ENCODE results near the gene CMTM2.
"Not testable (repeated sequence)": the region's sequence is repeated elsewhere in the genome, so short reads cannot be mapped to it uniquely, and the experiment has no call there.

The CMTM2 gene

DNA sequence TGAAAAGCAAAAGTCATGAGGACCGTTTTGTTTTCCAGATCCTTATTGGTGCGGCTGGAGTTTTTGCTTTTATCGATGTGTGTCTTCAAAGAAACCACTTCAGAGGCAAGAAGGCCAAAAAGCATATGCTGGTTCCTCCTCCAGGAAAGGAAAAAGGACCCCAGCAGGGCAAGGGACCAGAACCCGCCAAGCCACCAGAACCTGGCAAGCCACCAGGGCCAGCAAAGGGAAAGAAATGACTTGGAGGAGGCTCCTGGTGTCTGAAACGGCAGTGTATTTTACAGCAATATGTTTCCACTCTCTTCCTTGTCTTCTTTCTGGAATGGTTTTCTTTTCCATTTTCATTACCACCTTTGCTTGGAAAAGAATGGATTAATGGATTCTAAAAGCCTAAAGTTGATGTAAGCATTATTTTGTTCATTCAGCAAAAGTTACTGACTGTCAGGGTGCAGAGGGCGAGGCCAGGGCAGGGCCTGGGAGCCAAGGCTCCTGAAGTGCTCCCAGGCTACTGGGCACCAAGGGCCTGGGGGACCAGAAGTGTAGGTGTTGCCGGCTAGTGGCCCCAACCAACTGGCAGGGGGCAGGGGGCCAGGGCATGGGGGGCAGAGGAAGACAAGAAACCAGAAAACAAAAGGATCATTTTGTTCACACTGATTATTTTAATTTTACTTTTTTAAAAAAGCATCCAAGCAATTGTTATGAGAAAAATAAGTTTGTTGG lies 8.8 kb downstream of the CMTM2 start:
- no peak for DNase-seq

DNA sequence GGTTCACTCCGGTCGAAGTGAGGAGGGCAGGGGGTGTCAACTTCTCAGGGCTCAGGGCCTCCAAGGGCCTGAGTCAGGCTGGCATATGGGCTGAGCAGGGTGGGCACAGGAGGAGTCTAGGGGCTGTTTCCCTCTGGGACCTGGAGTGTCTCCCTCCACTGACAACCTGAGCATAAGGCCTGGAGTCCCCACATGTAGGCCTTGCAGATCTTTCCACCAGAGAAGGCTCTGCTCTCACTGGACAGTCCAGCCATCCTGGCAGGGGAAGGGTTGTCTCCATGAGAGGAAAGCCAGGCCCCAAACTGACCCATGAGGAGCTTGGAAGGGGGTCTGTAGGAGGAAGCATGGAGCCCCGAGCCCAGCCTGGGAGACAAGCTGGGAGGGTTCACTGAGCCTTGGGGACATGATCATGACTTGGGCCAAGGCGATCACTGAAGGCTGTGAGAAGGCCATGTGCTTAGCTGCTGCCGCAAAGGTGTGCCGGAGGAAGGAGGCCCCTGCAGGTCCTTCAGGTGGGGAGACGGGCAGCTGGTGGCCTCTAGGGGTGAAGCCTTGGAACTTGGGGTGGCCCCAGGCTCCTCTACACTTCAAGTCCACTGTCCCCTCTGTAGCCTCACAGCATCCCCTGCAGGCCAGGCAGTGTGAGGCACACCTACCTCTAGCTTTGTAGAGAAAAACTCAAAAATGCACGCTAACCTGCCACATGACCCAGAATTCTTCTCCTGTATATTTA lies 9.9 kb downstream of the CMTM2 start:
- DNase-seq = peak; percentile 77

DNA sequence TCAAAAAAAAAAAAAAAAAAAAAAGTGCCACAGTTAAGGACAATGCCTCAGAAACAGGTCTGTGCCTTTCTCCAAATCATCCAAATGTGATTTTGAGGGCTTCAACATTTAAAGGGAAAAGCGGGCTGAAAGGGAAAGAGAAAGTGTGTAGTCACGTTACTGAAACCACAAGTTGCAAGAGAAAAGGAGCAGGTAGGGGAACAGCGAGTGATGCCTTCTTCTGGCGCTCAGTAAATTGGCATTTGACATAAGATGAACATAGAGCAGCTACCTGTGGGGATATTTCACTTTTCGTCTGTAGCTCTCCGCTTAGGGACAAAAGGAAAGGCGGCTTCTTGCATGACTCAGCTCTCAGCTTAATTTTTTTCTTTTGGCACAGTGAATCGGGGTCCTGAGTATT lies 11.1 kb downstream of the CMTM2 start:
- DNase-seq = no peak

DNA sequence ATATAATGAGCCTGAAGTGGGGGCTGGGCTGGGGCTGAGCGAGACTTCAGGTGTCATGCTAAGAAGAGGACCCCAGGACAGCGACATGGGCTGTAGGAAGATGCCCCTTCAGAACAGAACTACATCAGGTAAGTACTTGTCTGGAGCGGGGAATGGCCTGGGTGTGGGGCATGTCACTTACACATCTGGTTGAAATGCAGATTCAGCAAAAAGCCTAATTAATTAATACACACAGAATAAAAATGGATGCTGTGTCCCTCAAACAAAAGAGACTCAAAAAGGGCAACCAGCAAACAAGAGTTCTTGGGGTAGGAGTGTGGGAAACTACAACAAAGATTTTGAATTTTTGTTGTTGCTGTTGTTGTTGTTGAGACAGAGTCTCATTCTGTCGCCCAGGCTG lies 11.8 kb downstream of the CMTM2 start:
- no peak for DNase-seq

DNA sequence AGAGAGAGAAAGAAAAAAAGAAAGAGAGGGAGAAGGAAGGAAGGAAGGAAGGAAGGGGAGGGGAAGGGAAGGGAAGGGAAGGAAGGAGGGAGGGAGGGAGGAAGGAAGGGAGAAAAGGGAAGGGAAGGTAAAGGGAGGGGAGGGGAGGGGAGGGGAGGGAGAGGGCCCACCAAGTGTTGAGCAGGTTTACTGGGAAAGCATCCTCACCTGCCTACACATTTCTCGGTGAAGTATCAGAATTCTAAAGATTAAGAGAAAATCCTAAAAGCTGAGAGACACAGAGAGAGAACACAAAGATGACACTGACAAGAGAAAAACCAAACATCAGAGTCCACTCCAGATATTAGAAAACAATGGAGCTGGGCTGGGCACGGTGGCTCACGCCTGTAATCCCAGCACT lies 13.0 kb downstream of the CMTM2 start:
- DNase-seq = no peak

DNA sequence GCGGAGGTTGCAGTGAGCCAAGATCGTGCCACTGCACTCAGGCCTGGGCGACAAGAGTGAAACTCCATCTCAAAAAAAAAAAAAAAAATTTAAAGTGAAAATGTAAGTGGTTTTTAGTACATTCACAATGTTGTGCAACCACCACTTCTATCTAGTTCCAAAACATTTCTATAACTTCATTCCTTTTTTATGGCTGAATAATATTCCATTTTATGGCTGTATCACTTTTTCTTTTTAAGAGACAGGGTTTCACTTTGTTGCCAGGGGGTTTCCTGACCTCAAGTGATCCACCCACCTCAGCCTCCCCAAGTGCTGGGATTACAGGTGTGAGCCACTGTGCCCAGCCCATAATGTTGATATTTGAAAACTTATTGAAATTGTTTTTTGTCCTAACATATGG lies 13.6 kb downstream of the CMTM2 start:
- no peak for DNase-seq

DNA sequence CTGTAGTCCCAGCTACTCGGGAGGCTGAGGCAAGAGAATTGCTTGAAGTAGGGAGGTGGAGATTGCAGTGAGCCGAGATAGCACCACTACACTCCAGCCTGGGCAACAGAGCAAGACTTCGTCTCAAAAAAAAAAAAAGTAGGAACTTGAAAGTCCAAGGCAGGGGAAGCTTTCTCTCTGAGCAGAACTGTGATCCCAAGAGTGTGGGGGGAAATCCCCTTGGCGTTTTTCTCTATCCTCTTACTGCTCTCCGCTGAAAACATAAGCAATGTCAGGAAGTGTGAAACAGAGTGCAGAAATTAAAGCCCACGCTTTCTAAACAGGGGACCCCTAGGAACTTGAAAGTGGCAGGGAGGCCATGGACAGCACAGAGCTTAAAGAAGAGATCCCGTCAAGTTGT lies 15.5 kb downstream of the CMTM2 start:
- no peak for DNase-seq

DNA sequence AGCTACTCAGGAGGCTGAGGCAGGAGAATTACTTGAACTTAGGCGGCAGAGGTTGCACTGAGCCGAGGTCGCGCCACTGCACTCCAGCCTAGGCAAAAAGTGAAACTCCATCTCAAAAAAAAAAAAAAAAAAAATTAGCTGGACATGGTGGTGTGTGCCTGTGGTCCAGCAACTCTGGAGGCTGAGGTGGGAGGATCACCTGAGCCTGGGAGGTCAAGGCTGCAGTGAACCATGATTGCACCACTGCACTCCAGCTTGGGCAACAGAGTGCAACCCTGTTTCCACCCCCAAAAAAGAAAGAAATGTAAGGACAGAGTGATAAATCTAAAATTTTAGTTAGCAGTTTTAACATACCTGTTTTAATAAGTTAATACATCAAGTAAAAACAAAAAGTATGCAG lies 17.3 kb downstream of the CMTM2 start:
- not testable (repeated sequence) for DNase-seq

DNA sequence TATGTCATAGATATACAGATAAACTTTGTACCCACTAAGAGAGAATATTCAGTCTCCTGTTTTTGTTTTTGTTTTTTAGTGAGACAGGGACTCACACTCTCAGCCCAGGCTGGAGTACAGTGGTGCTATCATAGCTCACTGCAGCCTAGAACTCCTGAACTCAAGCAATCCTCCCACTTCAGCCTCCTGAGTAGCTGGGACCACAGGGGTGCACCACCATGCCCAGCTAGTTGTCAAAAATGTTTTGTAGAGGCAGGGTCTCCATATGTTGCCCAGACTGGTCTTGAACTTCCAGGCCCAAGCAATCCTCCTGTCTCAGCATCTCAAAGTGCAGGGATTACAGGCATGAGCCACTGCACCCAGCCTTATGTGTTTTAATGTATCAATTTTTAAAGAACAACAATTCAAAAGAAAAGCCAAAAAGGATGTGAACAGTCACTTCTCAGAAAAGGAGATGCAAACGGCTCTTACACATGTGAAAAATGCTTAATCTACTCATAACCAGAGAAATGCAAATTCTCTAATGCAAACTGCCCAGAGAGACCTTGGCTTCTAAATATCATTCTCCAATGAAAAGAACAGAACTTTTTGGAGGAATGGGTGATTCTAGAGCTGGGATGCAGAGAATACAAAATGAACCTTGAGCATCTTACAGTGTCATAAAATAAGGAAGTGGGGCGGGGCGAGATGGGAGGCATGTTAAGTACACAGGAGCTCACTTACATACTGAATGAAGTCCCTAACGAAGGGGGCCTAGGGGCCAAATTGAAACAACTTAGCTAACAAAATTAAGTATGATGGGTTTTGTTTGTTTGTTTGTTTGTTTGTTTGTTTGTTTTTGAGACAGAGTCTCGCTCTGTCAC lies 18.0 kb downstream of the CMTM2 start:
- no peak for DNase-seq

DNA sequence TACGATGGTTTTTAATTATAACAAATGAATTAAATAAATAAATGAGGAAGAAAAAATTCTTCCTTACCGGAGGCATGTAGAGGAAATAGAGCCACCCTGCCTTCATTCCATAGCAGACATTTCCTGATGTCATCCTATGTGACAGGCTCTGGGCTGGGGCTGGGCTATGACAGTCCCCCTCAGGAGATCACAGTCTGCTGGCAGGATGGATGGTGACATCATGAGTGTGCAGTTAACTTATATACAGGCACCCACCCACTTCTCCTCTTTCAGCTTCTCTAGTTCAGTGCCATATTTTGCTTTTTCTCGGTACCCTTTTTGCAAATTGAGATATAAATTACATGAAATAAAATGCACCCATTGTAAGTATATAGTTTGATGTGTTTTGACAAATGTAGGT lies 18.8 kb downstream of the CMTM2 start:
- no peak for DNase-seq

DNA sequence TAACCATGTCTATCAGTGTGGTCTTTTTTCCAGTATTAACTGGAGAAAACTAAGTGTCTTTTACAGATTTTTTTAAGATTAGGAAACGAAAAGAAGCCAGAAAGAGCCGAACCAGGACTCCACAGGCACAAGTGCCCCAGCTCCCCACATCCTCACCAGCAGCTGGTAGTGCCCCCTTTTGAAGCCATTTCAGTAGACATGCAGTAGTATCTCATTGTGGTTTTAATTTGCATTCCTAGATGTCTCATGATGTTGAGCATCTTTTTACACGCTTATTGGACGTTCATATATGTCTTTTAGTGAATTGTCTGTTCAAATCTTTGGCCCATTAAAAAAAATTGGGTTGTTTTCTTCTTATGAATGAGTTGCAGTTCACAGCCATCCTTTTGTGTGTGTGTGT lies 20.5 kb downstream of the CMTM2 start:
- no peak for DNase-seq

DNA sequence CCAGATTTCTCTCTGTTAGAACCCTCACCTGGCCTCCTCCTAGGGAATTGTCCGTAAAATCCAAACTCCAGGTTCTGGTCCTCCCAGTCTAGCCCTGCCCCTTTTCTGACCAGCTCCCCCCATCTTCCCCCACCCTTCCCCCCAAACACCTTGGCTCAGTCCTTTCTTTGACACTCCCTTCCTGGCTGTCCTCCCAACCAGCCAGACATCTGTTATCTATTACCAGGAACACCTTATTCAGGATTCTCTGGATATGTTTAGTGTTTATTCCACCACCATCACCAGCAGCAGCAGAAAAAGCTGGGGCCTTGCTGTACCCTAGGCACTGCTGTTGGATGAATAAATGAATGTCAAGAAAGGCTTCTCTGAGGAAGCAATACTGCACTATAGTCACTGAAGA lies 21.2 kb downstream of the CMTM2 start:
- DNase-seq = no peak

DNA sequence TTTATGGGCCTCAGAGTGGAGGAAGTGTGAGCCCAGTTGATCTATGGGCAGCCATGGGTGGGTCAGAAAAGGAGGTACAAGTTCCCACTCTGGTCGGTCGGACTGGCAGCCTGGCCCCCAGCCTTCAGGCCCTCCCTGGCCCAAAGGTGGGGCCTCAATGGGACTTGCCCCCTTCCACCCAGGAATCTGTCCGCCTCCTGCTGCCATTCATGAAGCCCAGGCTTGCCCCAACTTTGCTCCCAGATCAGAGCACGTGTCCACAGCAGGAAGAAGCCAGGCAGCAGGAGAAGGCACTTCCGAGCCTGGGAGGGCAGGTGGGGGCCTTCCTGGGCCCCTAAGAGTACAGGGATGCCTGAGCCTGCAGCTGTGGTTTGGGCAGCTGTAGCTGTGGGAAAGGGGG lies 22.2 kb downstream of the CMTM2 start:
- DNase-seq = no peak

DNA sequence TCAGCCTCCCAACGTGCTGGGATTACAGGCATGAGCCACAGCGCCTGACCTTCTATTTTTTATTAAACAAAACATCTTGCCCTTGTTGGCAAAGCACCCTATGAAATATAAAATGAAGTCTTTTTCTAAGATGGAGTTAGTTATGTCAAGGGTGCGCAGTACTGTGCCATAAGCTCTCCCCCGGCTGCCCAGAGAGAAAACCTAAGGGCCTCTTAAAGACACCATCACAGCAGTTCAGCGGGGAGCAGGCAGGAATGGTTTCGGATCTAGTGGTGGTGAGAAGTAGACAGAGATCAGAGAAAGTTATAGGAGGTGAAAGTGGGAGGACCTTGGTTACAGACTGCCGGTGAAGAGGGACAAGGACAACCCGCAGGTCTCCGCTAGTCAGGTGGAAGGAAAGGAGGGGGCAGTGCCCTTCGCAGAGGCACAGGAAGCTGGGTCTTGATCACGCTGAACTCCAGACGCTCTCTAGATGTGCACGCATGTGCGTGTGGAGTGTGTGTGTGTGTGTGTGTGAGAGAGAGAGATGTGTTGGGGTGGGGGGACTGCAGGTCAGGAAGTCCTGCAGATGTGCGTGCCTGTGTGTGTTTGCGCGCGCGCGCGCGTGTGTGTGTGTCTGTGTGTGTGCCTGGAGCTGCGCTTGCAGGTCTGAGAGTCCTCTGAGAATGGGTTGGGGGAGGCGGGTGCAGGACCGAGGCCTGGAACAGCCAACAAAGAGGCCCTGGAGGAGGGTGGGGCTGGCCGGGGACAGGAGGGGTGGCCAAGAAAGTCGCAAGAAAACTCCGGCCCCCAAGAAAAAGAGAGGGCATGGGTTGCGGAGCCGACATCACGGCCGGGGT lies 24.5 kb downstream of the CMTM2 start:
- peak; percentile 75 for DNase-seq

DNA sequence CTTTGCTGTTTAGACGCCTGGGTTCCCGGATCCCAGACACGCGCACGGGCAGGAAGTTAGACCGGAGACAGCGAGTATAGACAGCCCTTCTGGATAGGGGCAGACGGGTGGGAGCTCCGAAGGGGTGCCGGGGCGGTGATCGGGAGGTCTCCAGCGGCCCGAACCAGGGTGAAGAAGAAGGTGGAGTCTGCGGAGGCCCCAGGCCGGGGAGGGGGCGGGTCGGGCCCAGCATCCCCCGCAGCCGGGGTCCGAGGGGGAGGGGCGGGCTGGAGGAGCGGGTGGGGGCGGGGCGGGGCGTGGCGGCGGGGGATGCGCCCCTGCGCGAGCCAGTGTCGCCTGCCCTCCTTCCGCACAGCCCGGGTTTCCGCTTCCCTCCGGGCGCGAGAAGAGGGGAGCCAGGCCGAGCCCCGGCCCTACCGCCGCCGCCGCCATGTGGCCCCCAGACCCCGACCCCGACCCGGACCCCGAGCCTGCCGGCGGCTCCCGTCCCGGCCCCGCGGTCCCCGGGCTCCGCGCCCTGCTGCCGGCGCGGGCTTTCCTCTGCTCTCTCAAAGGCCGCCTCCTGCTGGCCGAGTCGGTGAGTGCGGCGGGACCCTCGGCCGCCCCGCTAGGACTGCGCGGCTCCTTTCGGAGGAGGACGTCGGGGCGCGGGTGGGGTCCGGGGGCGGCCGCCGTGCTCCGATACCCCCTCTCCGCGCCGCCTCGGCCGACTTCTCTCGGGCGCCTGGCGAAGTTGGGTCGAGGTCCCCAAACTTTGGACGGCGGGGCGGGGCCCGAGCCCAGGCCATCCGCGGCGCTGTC lies 25.3 kb downstream of the CMTM2 start, which contains the start of gene CMTM3:
CMTM3 (plus strand) TSS at position 329 of the 801 bp plus-strand sequence; CDS start at position 431, 102 bp downstream.
- DNase-seq = peak; percentile 82

DNA sequence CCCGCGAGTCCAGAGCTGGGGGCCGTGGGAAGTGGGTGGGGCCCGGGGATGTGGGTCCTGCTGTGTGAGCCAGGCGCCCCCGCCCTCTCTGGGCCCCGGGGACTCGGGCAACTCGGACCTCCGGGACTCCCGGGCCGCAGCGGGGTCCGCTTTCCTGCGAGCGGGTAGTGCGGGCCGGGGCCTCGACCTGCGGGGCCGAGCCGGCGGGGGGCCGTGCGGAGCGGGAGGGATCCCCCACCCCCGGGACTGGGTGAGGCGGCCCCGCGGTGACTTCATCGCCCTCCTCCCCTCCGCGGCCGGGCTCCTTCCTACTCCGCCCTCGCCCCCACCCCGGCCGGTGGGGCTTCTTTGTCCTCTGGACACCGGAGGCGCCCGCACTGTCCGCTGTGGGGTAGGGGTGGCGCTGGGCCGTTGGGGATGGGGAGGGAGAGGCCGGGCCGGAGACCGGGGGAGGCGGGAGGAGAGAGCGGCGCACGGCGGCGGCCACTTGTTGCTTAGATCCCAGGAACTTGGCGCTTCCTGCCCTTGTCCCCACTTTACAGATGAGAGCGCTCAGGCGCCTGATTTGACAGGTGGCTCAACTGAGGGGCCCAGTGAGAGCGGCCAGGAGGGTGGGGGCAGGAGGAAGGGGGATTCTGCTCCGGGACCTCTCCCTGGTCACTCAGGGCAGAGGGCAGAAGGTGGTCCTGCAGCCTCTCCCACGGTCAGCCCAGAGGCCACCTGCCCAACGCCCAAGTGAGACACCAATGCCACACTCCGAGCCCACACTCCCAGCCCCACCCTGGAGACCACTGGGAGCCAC lies 26.1 kb downstream of the CMTM2 start:
- peak; percentile 52 for DNase-seq

DNA sequence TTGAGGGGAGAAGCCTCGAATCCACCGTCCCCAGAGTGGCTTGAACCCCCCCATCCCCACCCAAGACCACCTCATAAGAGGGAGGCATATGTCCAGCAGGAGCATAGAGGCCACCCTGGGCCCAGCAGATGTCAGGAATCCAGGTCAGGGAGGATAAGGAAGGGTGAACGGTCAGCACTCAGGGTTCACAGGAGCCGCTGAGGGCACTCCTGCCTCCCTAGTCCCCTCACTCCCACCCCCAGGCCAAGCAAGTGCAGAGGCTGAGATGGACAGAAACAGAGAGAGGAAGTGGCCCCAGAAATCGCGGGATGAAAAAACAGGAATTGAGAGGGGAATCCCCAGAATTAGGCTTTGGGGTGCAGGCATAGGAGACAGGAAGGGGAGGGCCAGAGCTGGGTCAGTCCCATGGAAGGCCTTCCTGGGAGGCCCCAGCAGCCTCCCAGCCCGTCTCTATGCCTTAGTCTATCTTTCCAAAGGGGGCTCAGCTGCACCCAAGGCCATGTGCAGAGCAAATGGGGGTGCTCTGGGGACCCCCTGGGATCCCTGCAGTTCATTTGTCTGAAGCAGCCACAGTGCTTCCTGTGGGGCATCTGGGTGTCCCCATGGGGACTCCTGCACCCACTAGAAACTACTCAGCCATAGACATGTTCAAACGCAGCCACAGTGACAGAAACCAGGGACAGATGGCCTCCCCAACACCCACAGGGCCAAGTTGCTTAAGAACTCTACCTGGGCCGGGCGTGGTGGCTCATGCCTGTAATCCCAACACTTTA lies 26.9 kb downstream of the CMTM2 start:
- DNase-seq = no peak

DNA sequence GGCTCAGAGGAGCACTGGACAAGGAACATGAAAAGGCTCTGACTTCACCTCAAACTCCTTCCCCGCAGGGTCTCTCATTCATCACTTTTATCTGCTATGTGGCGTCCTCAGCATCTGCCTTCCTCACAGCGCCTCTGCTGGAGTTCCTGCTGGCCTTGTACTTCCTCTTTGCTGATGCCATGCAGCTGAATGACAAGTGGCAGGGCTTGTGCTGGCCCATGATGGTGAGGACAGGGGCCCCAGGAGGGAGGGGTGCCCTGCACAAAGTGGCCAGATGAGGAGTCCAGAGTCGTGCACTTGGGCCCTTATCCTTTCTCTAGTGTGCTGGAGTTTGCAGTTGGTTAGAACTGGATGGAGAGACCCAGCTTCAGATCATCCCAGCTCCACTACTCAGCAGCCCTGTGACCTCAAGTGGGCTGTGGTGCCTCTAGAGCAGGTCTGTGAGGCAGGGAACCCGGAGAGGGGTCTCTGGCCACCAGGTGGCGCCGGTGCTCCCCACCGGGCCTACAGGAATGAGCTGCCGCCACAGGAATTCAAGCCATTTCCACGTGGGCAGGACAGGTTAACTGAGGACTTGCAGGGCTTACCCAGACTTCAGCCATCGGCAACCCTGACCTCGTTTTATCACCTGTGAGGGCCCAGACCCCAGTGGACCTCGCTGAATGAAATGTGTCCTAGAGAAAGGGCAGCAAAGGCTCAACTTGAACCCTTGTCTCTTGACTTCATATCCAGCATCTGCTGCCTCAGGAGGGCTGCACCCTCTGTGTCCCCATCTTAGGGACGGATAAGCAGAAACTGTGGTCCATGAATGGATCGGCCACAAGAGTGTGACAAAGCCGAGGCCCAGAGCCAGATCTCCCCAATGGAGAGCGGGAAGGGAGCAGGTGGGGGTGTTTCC lies 29.2 kb downstream of the CMTM2 start:
- peak; percentile 93 for DNase-seq

DNA sequence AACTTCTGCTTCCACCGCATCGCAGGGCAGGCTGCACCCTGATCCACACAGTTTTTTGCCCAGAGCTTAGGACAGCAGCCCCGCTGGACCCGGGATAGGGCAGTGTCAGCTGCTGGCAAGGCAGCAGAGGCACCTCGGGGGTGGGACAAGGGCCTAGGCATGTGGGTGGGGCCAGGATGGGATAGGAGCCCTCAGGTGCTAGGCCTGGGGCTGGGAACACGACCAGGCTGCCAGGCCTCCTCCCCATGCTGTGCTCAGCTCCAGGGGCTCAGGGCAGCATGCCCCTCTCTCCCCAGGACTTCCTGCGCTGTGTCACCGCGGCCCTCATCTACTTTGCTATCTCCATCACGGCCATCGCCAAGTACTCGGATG lies 29.9 kb downstream of the CMTM2 start:
- no peak for DNase-seq

All from activated CD4-positive, alpha-beta T cell treated with anti-CD3 and anti-CD28 coated beads for 48 hours (primary cell).